GM12891 (cell line): Measurements from ENCODE around the gene SHLD2.
A peak's percentile ranks its signal among the peaks of the same experiment; 100 is the strongest.
"Not testable (repeated sequence)": the region's sequence is repeated elsewhere in the genome, so short reads cannot be mapped to it uniquely, and the experiment has no call there.

Experiments used
- DNase-seq: peaks from one replicate; pipeline ENCODE4 v3.0.0; 2011; ENCODE audit warnings: low spot score; ENCODE audit not compliant: insufficient read length
- FAIRE-seq: peaks from 2 replicates; lab custom pipeline; 2011; peaks lifted over from hg19 to GRCh38; lab: Jason Lieb, UNC
- PAX5 ChIP-seq: IDR thresholded peaks from 2 replicates; pipeline ENCODE4 v1.6.1; 2011; ENCODE audit warnings: low read length, moderate library complexity, mild to moderate bottlenecking; ENCODE audit not compliant: insufficient read depth, severe bottlenecking
- POLR2A ChIP-seq: IDR thresholded peaks from 2 replicates; pipeline ENCODE4 v1.6.1; 2011; ENCODE audit warnings: low read depth, low read length, control low read depth
- POLR2AphosphoS5 ChIP-seq: IDR thresholded peaks from 2 replicates; pipeline ENCODE4 v1.6.1; 2011; ENCODE audit warnings: low read depth, low read length, control low read depth
- POU2F2 ChIP-seq: IDR thresholded peaks from 2 replicates; pipeline ENCODE4 v1.6.1; 2011; ENCODE audit warnings: low read depth, mild to moderate bottlenecking, control low read depth, low read length, moderate library complexity
- SPI1 ChIP-seq: IDR thresholded peaks from 2 replicates; pipeline ENCODE4 v1.6.1; 2011; ENCODE audit warnings: low read depth, low read length, control low read depth
- TAF1 ChIP-seq: IDR thresholded peaks from 2 replicates; pipeline ENCODE4 v1.6.1; 2011; ENCODE audit warnings: low read depth, low read length, control low read depth

Gene SHLD2

GRCh38 chr10:87064651-87065050 is 30.4 kb upstream of the SHLD2 start:
- no peak for FAIRE-seq
- TF ChIP-seq SPI1 (no peak), PAX5 (no peak), POU2F2 (no peak), POLR2AphosphoS5 (no peak), POLR2A (no peak), TAF1 (no peak)
- DNase-seq: no peak

GRCh38 chr10:87066178-87066577 is 28.8 kb upstream of the SHLD2 start:
- TF ChIP-seq POLR2AphosphoS5 (no peak), PAX5 (no peak), POU2F2 (no peak), SPI1 (no peak), POLR2A (no peak), TAF1 (no peak)
- FAIRE-seq: no peak

DNA sequence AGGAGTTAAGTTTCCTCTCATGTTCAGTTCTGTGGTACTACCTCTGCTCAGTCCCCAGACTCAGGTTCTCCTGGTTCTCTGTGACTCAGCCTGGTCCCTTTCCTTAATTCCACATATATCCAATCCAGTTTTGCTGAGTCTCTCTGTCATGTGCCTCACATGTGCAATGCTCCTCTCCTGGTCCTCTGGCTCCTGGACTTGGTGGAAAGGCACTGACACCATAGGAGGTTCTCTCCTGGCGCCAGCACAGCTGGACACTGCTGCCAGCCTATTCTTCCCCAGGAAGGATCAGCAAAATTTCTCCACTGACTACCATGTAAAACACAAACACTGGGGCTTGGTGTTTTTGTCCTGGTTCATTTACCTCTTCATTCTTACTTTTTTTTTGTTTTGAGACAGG is 28.1 kb upstream of the SHLD2 start:
- no peak for DNase-seq
- TF ChIP-seq SPI1 (no peak), PAX5 (no peak), POLR2AphosphoS5 (no peak)
- no peak for FAIRE-seq

More at GRCh38 chr10:87066178-87066577, 28.8 kb upstream of the SHLD2 start:
- no peak for DNase-seq

- FAIRE-seq (peak; percentile 43), DNase-seq (no peak)
- no peak for TF ChIP-seq PAX5
- TF ChIP-seq SPI1: no peak
- no peak for TF ChIP-seq POLR2A
- no peak for TF ChIP-seq POU2F2
- no peak for TF ChIP-seq TAF1
- TF ChIP-seq POLR2AphosphoS5: no peak
Measured at GRCh38 chr10:87068281-87068680, 26.7 kb upstream of the SHLD2 start.

DNA sequence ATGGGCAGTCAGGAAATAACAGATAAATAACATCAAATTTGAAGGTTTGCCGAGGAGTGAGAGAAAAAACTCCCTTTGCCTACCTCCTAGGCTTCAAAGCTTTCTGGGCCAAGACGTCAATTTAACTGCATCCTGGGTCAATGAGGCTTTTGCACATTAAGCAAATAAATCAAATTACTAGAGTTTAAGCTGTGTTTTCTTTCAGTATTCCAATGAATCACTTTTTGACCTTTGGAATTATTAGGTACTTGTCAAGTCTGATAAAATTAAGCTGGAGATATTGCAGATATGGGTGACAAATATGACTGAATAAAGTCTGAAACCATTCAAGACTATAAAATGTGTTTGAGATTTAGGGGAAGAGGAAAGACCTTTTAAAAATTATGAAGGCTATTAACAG is 22.6 kb upstream of the SHLD2 start:
- TF ChIP-seq POU2F2: no peak
- TF ChIP-seq TAF1: no peak
- TF ChIP-seq POLR2A: no peak
- no peak for TF ChIP-seq PAX5
- TF ChIP-seq POLR2AphosphoS5: no peak
- no peak for TF ChIP-seq SPI1
- DNase-seq: no peak
- FAIRE-seq: no peak

DNA sequence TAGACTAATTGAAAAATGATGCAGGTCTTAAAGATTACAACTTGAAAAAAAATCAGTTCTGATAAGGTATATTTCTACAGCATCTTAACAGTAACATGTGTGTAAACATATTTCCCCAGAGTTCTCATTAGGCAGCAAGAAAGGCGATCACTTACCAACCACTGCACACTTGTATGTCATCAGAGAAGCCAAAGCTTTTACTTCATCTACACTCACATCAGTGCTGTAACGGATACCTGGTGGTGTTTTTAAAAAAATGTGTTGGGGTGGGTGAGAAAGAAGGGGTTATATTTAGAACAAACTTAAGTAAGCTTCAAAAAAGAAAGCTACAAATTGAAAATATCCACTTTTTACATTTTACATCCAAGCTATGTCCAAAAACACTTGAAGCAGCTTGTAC is 18.6 kb upstream of the SHLD2 start:
- not testable (repeated sequence) for FAIRE-seq

DNA sequence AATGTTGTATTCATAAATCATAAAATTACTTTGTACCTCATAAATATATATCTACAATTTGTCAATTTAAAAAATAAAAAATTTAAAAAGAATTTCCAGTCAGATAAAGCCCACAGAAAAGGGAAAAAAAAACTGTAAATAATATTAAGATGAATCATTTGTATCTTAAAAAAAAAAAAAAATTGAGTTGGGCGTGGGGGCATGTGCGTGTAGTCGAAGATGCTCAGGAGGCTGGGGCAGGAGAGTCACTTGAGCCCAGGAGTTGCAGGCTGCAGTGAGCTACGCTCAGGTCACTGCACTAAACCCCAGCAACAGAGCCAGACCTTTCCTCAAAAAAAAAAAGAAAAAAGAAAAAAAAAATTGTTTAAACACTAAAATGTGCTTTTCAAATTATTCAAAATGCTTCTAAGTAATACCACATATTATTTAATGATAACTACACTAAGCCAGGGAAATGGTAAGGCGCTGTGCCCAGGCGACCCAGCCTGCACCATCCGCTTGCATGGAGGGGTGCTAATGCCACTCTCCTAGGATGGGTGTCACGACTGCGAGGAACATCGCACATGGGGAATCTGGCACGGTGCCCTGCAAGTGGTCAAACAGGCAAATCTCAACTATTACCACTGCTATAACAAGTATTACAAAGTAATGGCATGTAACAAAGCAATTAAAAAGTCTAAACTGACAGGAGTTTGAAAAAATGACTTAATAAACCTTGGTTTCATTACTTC is 15.7 kb upstream of the SHLD2 start:
- TF ChIP-seq POLR2A: no peak
- TF ChIP-seq PAX5: no peak
- TF ChIP-seq TAF1: no peak
- TF ChIP-seq SPI1: no peak
- TF ChIP-seq POU2F2: no peak
- no peak for TF ChIP-seq POLR2AphosphoS5

More for the DNA sequence above, 18.6 kb upstream of the SHLD2 start:
- DNase-seq: not testable (repeated sequence)

GRCh38 chr10:87080621-87081020 is 14.4 kb upstream of the SHLD2 start:
- not testable (repeated sequence) for DNase-seq, FAIRE-seq

More for the DNA sequence above, 15.7 kb upstream of the SHLD2 start:
- FAIRE-seq (no peak), DNase-seq (no peak)

GRCh38 chr10:87081574-87081973 is 13.4 kb upstream of the SHLD2 start:
- FAIRE-seq, DNase-seq: not testable (repeated sequence)

DNA sequence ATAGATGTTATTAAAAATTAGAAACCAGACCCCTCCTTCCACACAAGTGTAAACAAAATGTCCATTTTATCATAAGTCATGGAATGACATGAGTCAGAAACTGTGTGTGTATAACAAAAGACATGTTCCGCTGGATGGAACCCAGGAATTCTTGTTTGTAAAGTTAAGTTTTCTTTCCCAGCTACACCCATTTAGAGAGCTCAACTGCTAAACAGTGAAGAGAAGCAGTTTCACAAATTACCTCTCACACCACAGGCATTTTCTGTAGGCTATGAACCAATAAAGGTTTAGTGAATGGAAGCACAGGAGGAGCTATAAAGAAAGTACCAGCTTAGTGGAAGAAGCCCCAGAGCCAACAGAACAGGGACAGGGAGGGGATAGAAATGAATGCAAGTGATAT is 12.8 kb upstream of the SHLD2 start:
- not testable (repeated sequence) for FAIRE-seq, DNase-seq

- not testable (repeated sequence) for DNase-seq
- peak; percentile 26 for FAIRE-seq
Measured at GRCh38 chr10:87083576-87084290, 11.3 kb upstream of the SHLD2 start.

- not testable (repeated sequence) for FAIRE-seq, DNase-seq
Measured at GRCh38 chr10:87084291-87084782, 10.7 kb upstream of the SHLD2 start.
